DOHH2 (cell line): ENCODE measurements around the gene APBB3.

Source experiments
- CTCF ChIP-seq: fragments of 200-600 bp; sonication (generic); IDR thresholded peaks from one replicate; pipeline ENCODE4 v1.5.1; 2014; ENCODE audit warnings: antibody characterized with exemption, mild to moderate bottlenecking, low read depth, low read length; ENCODE audit not compliant: poor library complexity, severe bottlenecking
- EZH2phosphoT487 ChIP-seq: fragments of 200-600 bp; sonication (generic); IDR thresholded peaks from 2 replicates; pipeline ENCODE4 v1.6.1; 2017; ENCODE audit warnings: borderline replicate concordance, mild to moderate bottlenecking, antibody characterized with exemption, low read length, moderate library complexity, mixed read lengths

DNA sequence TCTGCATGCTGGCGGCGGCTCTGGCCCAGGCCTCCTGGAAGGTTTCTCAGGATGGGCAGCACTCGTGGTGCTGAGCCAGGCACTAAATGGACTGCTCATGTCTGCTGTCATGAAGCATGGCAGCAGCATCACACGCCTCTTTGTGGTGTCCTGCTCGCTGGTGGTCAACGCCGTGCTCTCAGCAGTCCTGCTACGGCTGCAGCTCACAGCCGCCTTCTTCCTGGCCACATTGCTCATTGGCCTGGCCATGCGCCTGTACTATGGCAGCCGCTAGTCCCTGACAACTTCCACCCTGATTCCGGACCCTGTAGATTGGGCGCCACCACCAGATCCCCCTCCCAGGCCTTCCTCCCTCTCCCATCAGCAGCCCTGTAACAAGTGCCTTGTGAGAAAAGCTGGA is 3.5 kb upstream of the APBB3 start:
- TF ChIP-seq EZH2phosphoT487 (no peak), CTCF (no peak)
